Transverse colon (tissue), 3 donors: ENCODE results near the gene KCTD2.

Experiments
- CTCF ChIP-seq, 5 experiments: fragments of 200-600 bp in 3 of 5; fragments of 450-650 bp in 2 of 5; sonication (generic) in 3 of 5; IDR thresholded peaks; 1 replicate in 2 of 5; 2 replicates in 3 of 5; pipeline ENCODE4 v1.5.1; 2016 to 2017; ENCODE audit warnings: antibody characterized with exemption in 5 of 5, inconsistent platforms in 3 of 5, mild to moderate bottlenecking in 2 of 5, moderate library complexity in 1 of 5
- EP300 ChIP-seq: sonication (generic); formaldehyde crosslinking; IDR thresholded peaks from one replicate; pipeline ENCODE4 v1.6.1; 2017; ENCODE audit warnings: antibody characterized with exemption, low read depth
- POLR2A ChIP-seq: fragments of 450-650 bp; IDR thresholded peaks from one replicate; pipeline ENCODE4 v1.6.1; 2016; ENCODE audit warnings: antibody characterized with exemption, mild to moderate bottlenecking, moderate library complexity

- no peak for TF ChIP-seq CTCF (IDR thresholded peaks at IDR 0.05)
- no peak for TF ChIP-seq POLR2A
- no peak for TF ChIP-seq EP300
Observed at GRCh38 chr17:75102385-75102821, 55.4 kb downstream of the KCTD2 start.
